Central memory CD8-positive, alpha-beta T cell (primary cell): ENCODE data around the gene MAGI1.
"Not testable (repeated sequence)": the region's sequence is repeated elsewhere in the genome, so short reads cannot be mapped to it uniquely, and the experiment has no call there.

ENCODE experiments used
- ATAC-seq: fragments of 150-1000 bp; cut with Tn5 transposase; replicated peaks from 2 replicates; pipeline ENCODE4 v1.10.0; 2022; ENCODE audit warnings: mild to moderate bottlenecking, moderate FRiP score, moderate number of reproducible peaks; ENCODE audit not compliant: poor library complexity, severe bottlenecking; ENCODE audit errors: extremely low read depth
- DNase-seq, 2 donors: peaks; one replicate each; pipeline ENCODE4 v3.0.0; 2021; ENCODE audit warnings: low spot score in 2 of 2
- H3K27ac Mint-ChIP-seq: one replicate; pipeline ENCODE4 v1.8.0; 2022; ENCODE audit warnings: low read depth, mild to moderate bottlenecking, moderate library complexity, mixed read lengths
- H3K27me3 Mint-ChIP-seq: one replicate; pipeline ENCODE4 v1.8.0; 2022; ENCODE audit warnings: mixed read lengths
- H3K36me3 Mint-ChIP-seq: one replicate; pipeline ENCODE4 v1.8.0; 2022; ENCODE audit warnings: mild to moderate bottlenecking, moderate library complexity, mixed read lengths; ENCODE audit not compliant: insufficient read depth
- H3K4me1 Mint-ChIP-seq: one replicate; pipeline ENCODE4 v1.8.0; 2022; ENCODE audit warnings: mixed read lengths
- H3K4me3 Mint-ChIP-seq: one replicate; pipeline ENCODE4 v1.8.0; 2022; ENCODE audit warnings: mild to moderate bottlenecking, moderate library complexity, mixed read lengths
- H3K9me3 Mint-ChIP-seq: one replicate; pipeline ENCODE4 v1.8.0; 2022; ENCODE audit warnings: mixed read lengths

Gene MAGI1

GRCh38 chr3:65543391-65543790 lies 495.3 kb downstream of the MAGI1 start:
- not testable (repeated sequence) for H3K27me3 Mint-ChIP-seq, H3K9me3 Mint-ChIP-seq, DNase-seq, H3K4me3 Mint-ChIP-seq, H3K36me3 Mint-ChIP-seq, H3K4me1 Mint-ChIP-seq, ATAC-seq, H3K27ac Mint-ChIP-seq

DNA sequence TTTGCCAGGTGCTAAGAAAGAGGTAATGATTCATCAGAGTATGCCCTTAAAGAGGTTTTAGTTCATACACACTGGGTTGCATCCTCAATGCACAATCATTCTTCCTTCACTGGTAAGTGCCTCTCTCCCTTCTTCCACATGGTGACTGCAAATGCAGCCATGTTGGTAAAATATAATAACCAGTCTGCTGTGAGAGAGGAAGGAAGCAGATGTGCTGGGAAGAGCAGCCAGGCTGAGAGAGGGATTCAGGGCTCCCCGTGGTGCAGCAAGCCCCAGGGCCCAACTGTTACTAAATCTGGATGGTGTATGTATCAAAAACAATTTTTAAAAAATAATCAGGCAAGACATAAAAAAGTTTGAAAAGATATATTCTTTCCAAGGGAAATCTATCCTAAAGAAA lies 498.1 kb downstream of the MAGI1 start:
- H3K4me3 Mint-ChIP-seq: no peak overlapping the region
- no peaks in the 10 kb centered on the region for H3K4me1 Mint-ChIP-seq
- no peaks in the 10 kb centered on the region for H3K9me3 Mint-ChIP-seq
- DNase-seq: no peak
- H3K27me3 Mint-ChIP-seq: no peaks in the 10 kb centered on the region
- ATAC-seq: no peak
- no peak overlapping the region for H3K27ac Mint-ChIP-seq
- no peaks in the 10 kb centered on the region for H3K36me3 Mint-ChIP-seq

DNA sequence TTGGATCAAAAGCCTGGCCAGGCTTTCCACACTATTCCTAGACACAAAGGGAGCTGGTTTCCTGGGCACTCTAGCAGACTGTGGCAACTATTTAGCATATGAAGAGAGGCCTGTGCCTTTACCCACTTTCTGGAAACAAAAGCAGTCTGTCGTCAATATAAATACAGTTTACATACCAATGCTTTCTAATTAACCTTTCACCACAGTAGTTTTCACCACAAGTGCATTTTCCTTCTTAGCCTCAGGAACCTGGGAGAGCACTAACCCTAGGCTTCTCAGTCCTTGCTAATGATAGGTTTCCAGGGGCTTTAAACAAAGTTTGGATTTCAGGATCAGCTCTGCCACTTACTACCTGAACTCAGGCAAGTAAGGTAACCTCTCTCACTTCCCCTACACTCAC lies 499.1 kb downstream of the MAGI1 start:
- Mint-ChIP-seq H3K4me3 (no peak overlapping the region), H3K4me1 (no peaks in the 10 kb centered on the region), H3K27ac (no peak overlapping the region), H3K27me3 (no peaks in the 10 kb centered on the region), H3K36me3 (no peaks in the 10 kb centered on the region), H3K9me3 (no peaks in the 10 kb centered on the region)
- DNase-seq (no peak), ATAC-seq (no peak)

- Mint-ChIP-seq H3K27ac (no peak overlapping the region), H3K9me3 (no peaks in the 10 kb centered on the region), H3K4me3 (no peak overlapping the region), H3K4me1 (no peaks in the 10 kb centered on the region), H3K27me3 (no peaks in the 10 kb centered on the region), H3K36me3 (no peaks in the 10 kb centered on the region)
- no peak for ATAC-seq
- no peak for DNase-seq
Observed at GRCh38 chr3:65538101-65538500, 500.6 kb downstream of the MAGI1 start.

DNA sequence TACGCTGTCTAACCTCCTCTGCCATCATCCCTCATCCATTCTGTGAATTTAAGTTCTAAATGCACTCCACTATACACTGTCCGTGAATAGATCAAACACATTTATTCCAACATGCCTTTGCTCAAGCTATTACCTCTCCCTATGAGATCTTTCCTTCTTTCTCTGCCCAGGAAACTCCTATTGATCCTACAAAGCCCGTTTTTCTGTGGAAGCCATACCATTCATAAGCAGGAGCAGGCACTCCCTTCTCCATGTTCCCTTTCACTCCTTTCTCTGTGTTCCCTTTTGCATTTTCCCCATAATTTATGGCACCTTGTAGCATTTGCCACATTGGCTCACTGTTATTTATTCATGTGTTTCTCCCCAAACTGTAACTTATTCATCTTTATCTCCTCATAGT lies 501.6 kb downstream of the MAGI1 start:
- ATAC-seq (no peak), DNase-seq (no peak)
- no peak overlapping the region for H3K4me3 Mint-ChIP-seq
- H3K27ac Mint-ChIP-seq: no peak overlapping the region
- H3K9me3 Mint-ChIP-seq: peaks cover 3% of the 10 kb centered on the region
- H3K36me3 Mint-ChIP-seq: no peaks in the 10 kb centered on the region
- H3K4me1 Mint-ChIP-seq: no peaks in the 10 kb centered on the region
- no peaks in the 10 kb centered on the region for H3K27me3 Mint-ChIP-seq

DNA sequence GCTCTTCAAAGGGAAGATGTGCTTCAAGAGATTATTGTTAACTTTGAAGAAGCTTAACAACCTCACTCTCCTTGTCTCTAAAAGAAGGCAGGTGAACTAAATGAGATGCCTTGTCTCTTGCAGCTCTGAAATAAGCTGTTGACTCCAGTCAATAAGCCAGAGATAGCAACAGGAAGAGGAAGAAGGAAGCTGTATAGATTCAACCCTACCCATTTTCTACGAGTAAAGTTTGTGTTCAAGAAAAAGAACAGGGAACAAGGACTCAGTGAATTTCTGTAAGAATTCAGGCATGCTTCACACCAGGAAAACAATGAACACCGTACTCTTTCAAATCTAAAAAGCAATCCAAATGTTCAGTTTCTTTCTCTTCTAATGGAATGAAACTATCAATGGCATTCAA lies 503.5 kb downstream of the MAGI1 start:
- no peak for ATAC-seq
- no peak overlapping the region for H3K27ac Mint-ChIP-seq
- DNase-seq: no peak

DNA sequence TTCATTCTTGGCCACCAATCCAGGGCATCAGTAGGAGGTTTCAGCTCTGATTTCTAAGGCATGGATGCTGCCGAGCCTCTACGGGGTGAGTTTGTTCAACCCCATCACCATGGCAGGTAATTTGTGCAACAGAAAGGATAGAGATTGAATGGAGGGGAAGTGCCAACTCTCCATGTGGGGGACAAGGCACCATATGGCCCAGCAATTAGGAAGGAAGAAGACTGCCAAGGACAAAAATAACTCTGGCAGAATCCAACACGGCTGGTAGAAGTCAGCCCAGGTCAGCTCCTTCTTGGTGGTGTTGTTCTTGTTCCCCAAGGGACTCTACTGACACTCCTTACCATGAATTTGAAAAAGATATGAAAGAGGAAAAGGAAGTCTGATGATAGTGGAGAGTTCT lies 503.9 kb downstream of the MAGI1 start:
- ATAC-seq (no peak), DNase-seq (no peak)
- H3K4me1 Mint-ChIP-seq: no peaks in the 10 kb centered on the region
- no peaks in the 10 kb centered on the region for H3K36me3 Mint-ChIP-seq
- no peak overlapping the region for H3K27ac Mint-ChIP-seq
- no peak overlapping the region for H3K4me3 Mint-ChIP-seq
- no peaks in the 10 kb centered on the region for H3K27me3 Mint-ChIP-seq
- H3K9me3 Mint-ChIP-seq: peaks cover 5% of the 10 kb centered on the region

More for the DNA sequence above, 503.5 kb downstream of the MAGI1 start:
- Mint-ChIP-seq H3K27me3 (no peaks in the 10 kb centered on the region), H3K36me3 (no peaks in the 10 kb centered on the region), H3K4me1 (no peaks in the 10 kb centered on the region), H3K9me3 (peaks cover 5% of the 10 kb centered on the region), H3K4me3 (no peak overlapping the region)

GRCh38 chr3:65532749-65533148 lies 506.0 kb downstream of the MAGI1 start:
- no peak for DNase-seq
- Mint-ChIP-seq H3K27ac (no peak overlapping the region), H3K36me3 (no peaks in the 10 kb centered on the region)

GRCh38 chr3:65532215-65532614 lies 506.5 kb downstream of the MAGI1 start:
- DNase-seq: no peak
- Mint-ChIP-seq H3K9me3 (peaks cover 5% of the 10 kb centered on the region), H3K27ac (no peak overlapping the region), H3K36me3 (no peaks in the 10 kb centered on the region), H3K27me3 (no peaks in the 10 kb centered on the region), H3K4me3 (no peak overlapping the region), H3K4me1 (no peaks in the 10 kb centered on the region)
- no peak for ATAC-seq

More at GRCh38 chr3:65532749-65533148, 506.0 kb downstream of the MAGI1 start:
- Mint-ChIP-seq H3K9me3 (peaks cover 5% of the 10 kb centered on the region), H3K4me3 (no peak overlapping the region), H3K27me3 (no peaks in the 10 kb centered on the region), H3K4me1 (no peaks in the 10 kb centered on the region)
- ATAC-seq: no peak

DNA sequence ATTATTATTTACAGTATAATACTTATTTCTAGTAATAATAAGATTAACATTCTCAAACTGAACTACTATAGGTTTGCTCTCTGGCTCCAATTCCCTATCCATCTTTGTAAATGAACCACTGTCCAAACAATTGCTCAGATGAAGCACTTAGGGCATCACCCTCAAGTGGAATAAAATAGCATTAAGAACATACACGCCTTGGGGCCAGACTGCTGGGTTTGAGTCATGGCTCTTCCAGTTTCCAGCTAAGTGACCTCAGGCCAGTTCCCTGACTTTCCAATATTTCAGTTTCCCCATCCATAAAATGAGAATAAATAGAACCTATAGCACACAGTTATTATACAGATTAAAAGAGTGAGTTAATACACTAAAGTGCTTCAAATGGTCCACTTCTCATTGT lies 507.2 kb downstream of the MAGI1 start:
- H3K9me3 Mint-ChIP-seq: peaks cover 5% of the 10 kb centered on the region
- H3K27ac Mint-ChIP-seq: no peak overlapping the region
- no peaks in the 10 kb centered on the region for H3K36me3 Mint-ChIP-seq
- ATAC-seq: no peak
- H3K4me1 Mint-ChIP-seq: no peaks in the 10 kb centered on the region
- H3K4me3 Mint-ChIP-seq: no peak overlapping the region
- no peaks in the 10 kb centered on the region for H3K27me3 Mint-ChIP-seq
- DNase-seq: no peak

DNA sequence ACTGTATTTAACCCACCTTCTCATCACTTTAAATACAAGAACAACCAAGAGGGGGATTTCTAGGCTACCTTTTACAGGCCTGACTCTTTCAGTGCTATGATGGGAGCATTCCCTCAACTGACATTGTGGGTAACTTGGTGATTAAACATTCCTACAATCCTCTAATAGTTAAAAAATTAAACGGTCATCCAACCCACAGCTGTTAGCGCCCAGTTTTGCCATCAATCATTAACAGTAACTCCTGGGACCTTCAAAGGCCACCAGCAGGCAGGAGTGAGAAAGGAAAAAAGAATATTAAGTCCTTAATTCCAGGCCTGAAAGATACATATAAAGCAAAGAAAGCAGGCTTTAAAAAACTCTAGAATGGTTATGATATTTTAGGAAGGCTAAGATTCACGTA lies 512.1 kb downstream of the MAGI1 start:
- ATAC-seq (no peak), DNase-seq (no peak)
- no peak overlapping the region for H3K4me3 Mint-ChIP-seq
- no peak overlapping the region for H3K27ac Mint-ChIP-seq
- peaks cover 8% of the 10 kb centered on the region for H3K9me3 Mint-ChIP-seq
- H3K4me1 Mint-ChIP-seq: no peaks in the 10 kb centered on the region
- H3K27me3 Mint-ChIP-seq: no peaks in the 10 kb centered on the region
- no peaks in the 10 kb centered on the region for H3K36me3 Mint-ChIP-seq

DNA sequence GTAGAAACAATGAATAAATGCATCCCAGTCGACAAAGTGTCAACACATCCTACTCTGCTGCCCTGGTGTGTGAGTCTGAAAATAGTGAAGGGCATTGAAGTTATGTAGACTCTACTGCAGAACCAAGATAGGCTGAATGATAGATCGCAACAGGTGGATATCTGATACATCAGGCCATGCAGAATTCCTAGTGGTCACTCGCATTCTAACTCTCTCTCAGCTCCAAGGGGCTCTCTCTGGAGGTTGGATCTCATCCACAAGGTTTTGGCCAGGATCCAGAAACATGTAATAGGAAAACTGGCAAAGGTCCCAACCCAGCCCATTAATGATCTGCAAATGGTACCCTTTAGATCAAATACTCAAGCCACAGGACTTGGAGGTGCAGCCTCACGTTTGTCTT lies 514.1 kb downstream of the MAGI1 start:
- no peak for DNase-seq
- H3K27me3 Mint-ChIP-seq: no peaks in the 10 kb centered on the region
- no peak overlapping the region for H3K4me3 Mint-ChIP-seq
- peaks cover 8% of the 10 kb centered on the region for H3K9me3 Mint-ChIP-seq
- H3K36me3 Mint-ChIP-seq: no peaks in the 10 kb centered on the region
- H3K27ac Mint-ChIP-seq: no peak overlapping the region
- no peak for ATAC-seq
- no peaks in the 10 kb centered on the region for H3K4me1 Mint-ChIP-seq

DNA sequence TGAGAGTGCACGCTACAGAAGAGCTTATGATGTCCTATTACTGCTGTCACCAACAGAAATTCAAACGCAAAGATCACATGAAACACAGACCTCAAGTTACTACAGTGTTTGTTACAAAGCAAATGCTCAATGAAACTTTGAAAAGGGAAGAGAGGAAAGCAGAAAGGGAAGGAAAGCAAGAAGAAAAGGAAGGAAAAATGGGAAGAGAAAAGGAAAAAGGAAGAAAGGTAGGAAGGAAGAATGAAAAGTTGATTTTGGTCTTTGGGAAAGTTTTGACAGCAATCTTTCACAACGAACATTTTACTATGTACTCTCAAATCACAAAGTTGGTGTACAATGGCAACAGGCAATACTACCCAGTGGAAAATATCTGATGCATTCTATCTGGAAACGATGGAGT lies 514.8 kb downstream of the MAGI1 start:
- no peaks in the 10 kb centered on the region for H3K4me1 Mint-ChIP-seq
- peaks cover 8% of the 10 kb centered on the region for H3K9me3 Mint-ChIP-seq

GRCh38 chr3:65521032-65521431 lies 517.7 kb downstream of the MAGI1 start:
- H3K27ac Mint-ChIP-seq: no peak overlapping the region
- H3K27me3 Mint-ChIP-seq: no peaks in the 10 kb centered on the region
- peaks cover 8% of the 10 kb centered on the region for H3K9me3 Mint-ChIP-seq
- H3K4me3 Mint-ChIP-seq: no peak overlapping the region
- no peak for ATAC-seq
- no peaks in the 10 kb centered on the region for H3K4me1 Mint-ChIP-seq
- no peak for DNase-seq
- H3K36me3 Mint-ChIP-seq: no peaks in the 10 kb centered on the region

More for the DNA sequence above, 514.8 kb downstream of the MAGI1 start:
- ATAC-seq (no peak), DNase-seq (no peak)
- no peak overlapping the region for H3K4me3 Mint-ChIP-seq
- no peaks in the 10 kb centered on the region for H3K36me3 Mint-ChIP-seq
- H3K27me3 Mint-ChIP-seq: no peaks in the 10 kb centered on the region
- H3K27ac Mint-ChIP-seq: no peak overlapping the region
